A673 (cell line): ENCODE results near the gene SCN9A. TPM values are rescaled to one million over a fixed set of nuclear protein-coding genes. Genes with fewer than 3 reads are reported as not detected.

Source experiments
- BruUV-seq: library from RNA; stranded (reverse); fragments of 400-500 nt; replicated peaks from 2 replicates; lab custom pipeline; 2021; lab: Mats Ljungman, UMichigan
- CTCF ChIA-PET: fragments of 300-600 bp; sonication (Branson Sonifier 250); formaldehyde crosslinking; loops from one replicate; lab custom pipeline; 2022; ENCODE audit warnings: antibody characterized with exemption; lab: Charles Lee
- POLR2A ChIA-PET: fragments of 300-600 bp; sonication (Branson Sonifier 250); formaldehyde crosslinking; loops from one replicate; lab custom pipeline; 2022; ENCODE audit warnings: antibody characterized with exemption; ENCODE audit not compliant: low non-redundant PET; lab: Charles Lee
- DNase-seq: peaks from one replicate; pipeline ENCODE4 v3.0.0-alpha.2; 2015; ENCODE audit warnings: low spot score
- H3K27ac ChIP-seq: fragments of 200-600 bp; sonication (generic); 2 replicates; pipeline ENCODE4 v1.5.1; 2016; ENCODE audit warnings: mixed run types, low read depth, mild to moderate bottlenecking, mixed read lengths, antibody characterized with exemption, low read length; ENCODE audit not compliant: poor library complexity, severe bottlenecking
- H3K27me3 ChIP-seq: fragments of 200-600 bp; sonication (generic); replicated peaks from 2 replicates; pipeline ENCODE4 v1.6.1; 2017; ENCODE audit warnings: mixed run types, low read depth, mild to moderate bottlenecking, mixed read lengths, antibody characterized with exemption, low read length; ENCODE audit not compliant: insufficient read depth, poor library complexity
- H3K36me3 ChIP-seq: fragments of 200-600 bp; sonication (generic); 2 replicates; pipeline ENCODE4 v1.6.1; 2016; ENCODE audit warnings: mixed run types, mild to moderate bottlenecking, mixed read lengths, antibody characterized with exemption, low read length; ENCODE audit not compliant: insufficient read depth, poor library complexity, severe bottlenecking
- H3K4me1 ChIP-seq: fragments of 200-600 bp; sonication (generic); 2 replicates; pipeline ENCODE4 v1.6.1; 2017; ENCODE audit warnings: mixed run types, mild to moderate bottlenecking, mixed read lengths, antibody characterized with exemption, low read length; ENCODE audit not compliant: insufficient read depth, poor library complexity, severe bottlenecking
- H3K4me3 ChIP-seq: fragments of 200-600 bp; sonication (generic); 2 replicates; pipeline ENCODE4 v1.5.1; 2016; ENCODE audit warnings: low read depth, mixed run types, mild to moderate bottlenecking, mixed read lengths, low read length; ENCODE audit not compliant: poor library complexity, severe bottlenecking
- H3K9me3 ChIP-seq: fragments of 200-600 bp; sonication (generic); 2 replicates; pipeline ENCODE4 v1.6.1; 2016; ENCODE audit warnings: mixed run types, low read depth, mild to moderate bottlenecking, mixed read lengths, antibody characterized with exemption, low read length; ENCODE audit not compliant: poor library complexity, severe bottlenecking
- CTCF ChIP-seq: fragments of 300-800, 200-600 bp; sonication (generic); conservative IDR thresholded peaks from 2 replicates; pipeline ENCODE4 v1.5.1; 2017; ENCODE audit warnings: low read depth, mild to moderate bottlenecking, antibody characterized with exemption, low read length, moderate library complexity, mixed read lengths
- EZH2 ChIP-seq: fragments of 200-600 bp; sonication (generic); IDR thresholded peaks from 2 replicates; pipeline ENCODE4 v1.6.1; 2017; ENCODE audit warnings: borderline replicate concordance, low read depth, mild to moderate bottlenecking, mixed read lengths, antibody characterized with exemption, low read length; ENCODE audit not compliant: poor library complexity, severe bottlenecking
- intact Hi-C: fragments of 100-400 bp; cut with micrococcal nuclease; formaldehyde crosslinking; loops from one replicate; pipeline ENCODE4 v1.10.0; 2022; ENCODE audit not compliant: unreplicated experiment
- total RNA-seq: library from RNA; stranded (reverse); gene quantifications from 2 replicates; pipeline ENCODE4 v1.2.3, GENCODE V29; 2021

The SCN9A gene
- total RNA-seq, 1 experiment from 2014 or later, result 3.5 TPM

- Histone ChIP-seq H3K27me3 (no peaks in the 10 kb centered on the region), H3K4me1 (peaks cover 19% of the 10 kb centered on the region), H3K9me3 (no peaks in the 10 kb centered on the region), H3K4me3 (no peak overlapping the region), H3K36me3 (no peaks in the 10 kb centered on the region), H3K27ac (no peak overlapping the region)
- intact Hi-C loops, result no loop called here
- BruUV-seq, result no TSS peak
- TF ChIP-seq EZH2 (no peak), CTCF (no peak)
- CTCF ChIA-PET, result no interaction called here
- DNase-seq, result no peak
- POLR2A ChIA-PET, result no interaction called here
Measured at GRCh38 chr2:166376873-166377272, 1.1 kb upstream of the SCN9A start.

GRCh38 chr2:166376488-166376828 lies 714 bp upstream of the SCN9A start:
- intact Hi-C loops, result no loop called here
- no peak for DNase-seq
- peak overlapping the region; percentile 51 for H3K4me3 ChIP-seq
- no TSS peak for BruUV-seq
- POLR2A ChIA-PET, result no interaction called here
- H3K36me3 ChIP-seq, result no peaks in the 10 kb centered on the region
- no peak for TF ChIP-seq CTCF
- TF ChIP-seq EZH2, result no peak
- H3K9me3 ChIP-seq, result no peaks in the 10 kb centered on the region
- H3K27ac ChIP-seq, result no peak overlapping the region
- no peaks in the 10 kb centered on the region for H3K27me3 ChIP-seq
- H3K4me1 ChIP-seq, result peaks cover 19% of the 10 kb centered on the region
- CTCF ChIA-PET, result interaction anchor here (0.6 to 0.7 kb wide), 2 partner anchors 13 to 403 kb away, joined by 3 to 7 read pairs; no protein-coding TSS in a partner anchor

- CTCF ChIA-PET, result interaction anchor here (0.9 kb wide), 1 partner anchor 14 kb away, joined by 3 read pairs; no protein-coding TSS in a partner anchor
Measured at GRCh38 chr2:166375195-166375735, 479 bp downstream of the SCN9A start.

More at GRCh38 chr2:166375195-166375735, 479 bp downstream of the SCN9A start:
- Histone ChIP-seq H3K9me3 (no peaks in the 10 kb centered on the region), H3K4me3 (peak overlapping the region; percentile 51), H3K27me3 (no peaks in the 10 kb centered on the region), H3K36me3 (no peaks in the 10 kb centered on the region), H3K27ac (no peak overlapping the region), H3K4me1 (peaks cover 19% of the 10 kb centered on the region)
- TF ChIP-seq CTCF (no peak), EZH2 (no peak)
- no TSS peak for BruUV-seq
- POLR2A ChIA-PET, result no interaction called here
- intact Hi-C loops, result no loop called here
- no peak for DNase-seq
